ENCODE measurements around the gene NRXN3.

NRXN3 gene

DNA sequence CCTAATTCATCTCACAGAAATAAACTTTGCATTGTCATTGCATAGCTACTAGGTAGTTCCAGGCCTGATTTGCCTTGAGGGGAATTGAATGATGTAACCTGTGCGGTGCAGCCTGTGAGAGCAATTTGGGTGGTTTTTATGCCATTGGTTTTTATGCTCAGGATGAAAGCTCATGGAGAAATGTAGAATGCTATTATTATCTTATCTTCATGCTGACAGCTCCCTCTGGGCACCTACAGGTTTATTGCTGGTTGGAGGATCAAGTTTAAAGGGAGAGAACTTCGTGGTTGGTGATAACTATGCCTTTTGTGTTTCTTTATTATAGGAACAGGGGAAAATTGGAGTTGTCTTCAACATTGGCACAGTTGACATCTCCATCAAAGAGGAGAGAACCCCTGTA lies 1493.3 kb downstream of the NRXN3 start (continued):
- TF ChIP-seq ZNF830 (tag by site-specific recombination; IDR thresholded peaks at IDR 0.05; ENCODE audit: low read depth) (no peak), ZSCAN23 (tag by site-specific recombination; IDR thresholded peaks at IDR 0.05) (no peak), ZNF473 (tag by site-specific recombination; IDR thresholded peaks at IDR 0.05) (no peak), KLF8 (tag by site-specific recombination; IDR thresholded peaks at IDR 0.05) (no peak), ZNF133 (tag by site-specific recombination; IDR thresholded peaks at IDR 0.05) (no peak), ZNF544 (tag by site-specific recombination; IDR thresholded peaks at IDR 0.05) (no peak), ZNF629 (tag by site-specific recombination; IDR thresholded peaks at IDR 0.05) (no peak), ZNF677 (tag by site-specific recombination; IDR thresholded peaks at IDR 0.05) (no peak), ZNF223 (tag by site-specific recombination; IDR thresholded peaks at IDR 0.05) (no peak), HOXD13 (CRISPR knock-in tag; IDR thresholded peaks at IDR 0.05; ENCODE audit: borderline replicate concordance) (no peak), TCF7L2 (IDR thresholded peaks at IDR 0.05; ENCODE audit: borderline replicate concordance, low read depth, low read length) (peak; percentile 98), ZNF140 (tag by site-specific recombination; IDR thresholded peaks at IDR 0.05) (no peak), ZNF518A (tag by site-specific recombination; conservative IDR thresholded peaks at IDR 0.05; ENCODE audit: low read depth) (no peak), ZNF510 (tag by site-specific recombination; IDR thresholded peaks at IDR 0.05; ENCODE audit: insufficient replicate concordance) (no peak), MYNN (tag by site-specific recombination; IDR thresholded peaks at IDR 0.05; ENCODE audit: borderline replicate concordance) (no peak)
- TF ChIP-seq, protein P1, sequence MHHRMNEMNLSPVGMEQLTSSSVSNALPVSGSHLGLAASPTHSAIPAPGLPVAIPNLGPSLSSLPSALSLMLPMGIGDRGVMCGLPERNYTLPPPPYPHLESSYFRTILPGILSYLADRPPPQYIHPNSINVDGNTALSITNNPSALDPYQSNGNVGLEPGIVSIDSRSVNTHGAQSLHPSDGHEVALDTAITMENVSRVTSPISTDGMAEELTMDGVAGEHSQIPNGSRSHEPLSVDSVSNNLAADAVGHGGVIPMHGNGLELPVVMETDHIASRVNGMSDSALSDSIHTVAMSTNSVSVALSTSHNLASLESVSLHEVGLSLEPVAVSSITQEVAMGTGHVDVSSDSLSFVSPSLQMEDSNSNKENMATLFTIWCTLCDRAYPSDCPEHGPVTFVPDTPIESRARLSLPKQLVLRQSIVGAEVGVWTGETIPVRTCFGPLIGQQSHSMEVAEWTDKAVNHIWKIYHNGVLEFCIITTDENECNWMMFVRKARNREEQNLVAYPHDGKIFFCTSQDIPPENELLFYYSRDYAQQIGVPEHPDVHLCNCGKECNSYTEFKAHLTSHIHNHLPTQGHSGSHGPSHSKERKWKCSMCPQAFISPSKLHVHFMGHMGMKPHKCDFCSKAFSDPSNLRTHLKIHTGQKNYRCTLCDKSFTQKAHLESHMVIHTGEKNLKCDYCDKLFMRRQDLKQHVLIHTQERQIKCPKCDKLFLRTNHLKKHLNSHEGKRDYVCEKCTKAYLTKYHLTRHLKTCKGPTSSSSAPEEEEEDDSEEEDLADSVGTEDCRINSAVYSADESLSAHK (tag by site-specific recombination; IDR thresholded peaks at IDR 0.05), result peak; percentile 47
- TF ChIP-seq, protein P2, sequence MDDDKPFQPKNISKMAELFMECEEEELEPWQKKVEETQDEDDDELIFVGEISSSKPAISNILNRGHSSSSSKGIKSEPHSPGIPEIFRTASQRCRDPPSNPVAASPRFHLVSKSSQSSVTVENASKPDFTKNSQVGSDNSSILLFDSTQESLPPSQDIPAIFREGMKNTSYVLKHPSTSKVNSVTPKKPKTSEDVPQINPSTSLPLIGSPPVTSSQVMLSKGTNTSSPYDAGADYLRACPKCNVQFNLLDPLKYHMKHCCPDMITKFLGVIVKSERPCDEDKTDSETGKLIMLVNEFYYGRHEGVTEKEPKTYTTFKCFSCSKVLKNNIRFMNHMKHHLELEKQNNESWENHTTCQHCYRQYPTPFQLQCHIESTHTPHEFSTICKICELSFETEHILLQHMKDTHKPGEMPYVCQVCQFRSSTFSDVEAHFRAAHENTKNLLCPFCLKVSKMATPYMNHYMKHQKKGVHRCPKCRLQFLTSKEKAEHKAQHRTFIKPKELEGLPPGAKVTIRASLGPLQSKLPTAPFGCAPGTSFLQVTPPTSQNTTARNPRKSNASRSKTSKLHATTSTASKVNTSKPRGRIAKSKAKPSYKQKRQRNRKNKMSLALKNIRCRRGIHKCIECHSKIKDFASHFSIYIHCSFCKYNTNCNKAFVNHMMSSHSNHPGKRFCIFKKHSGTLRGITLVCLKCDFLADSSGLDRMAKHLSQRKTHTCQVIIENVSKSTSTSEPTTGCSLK (tag by site-specific recombination; IDR thresholded peaks at IDR 0.05), result no peak
- TF ChIP-seq, protein P3, sequence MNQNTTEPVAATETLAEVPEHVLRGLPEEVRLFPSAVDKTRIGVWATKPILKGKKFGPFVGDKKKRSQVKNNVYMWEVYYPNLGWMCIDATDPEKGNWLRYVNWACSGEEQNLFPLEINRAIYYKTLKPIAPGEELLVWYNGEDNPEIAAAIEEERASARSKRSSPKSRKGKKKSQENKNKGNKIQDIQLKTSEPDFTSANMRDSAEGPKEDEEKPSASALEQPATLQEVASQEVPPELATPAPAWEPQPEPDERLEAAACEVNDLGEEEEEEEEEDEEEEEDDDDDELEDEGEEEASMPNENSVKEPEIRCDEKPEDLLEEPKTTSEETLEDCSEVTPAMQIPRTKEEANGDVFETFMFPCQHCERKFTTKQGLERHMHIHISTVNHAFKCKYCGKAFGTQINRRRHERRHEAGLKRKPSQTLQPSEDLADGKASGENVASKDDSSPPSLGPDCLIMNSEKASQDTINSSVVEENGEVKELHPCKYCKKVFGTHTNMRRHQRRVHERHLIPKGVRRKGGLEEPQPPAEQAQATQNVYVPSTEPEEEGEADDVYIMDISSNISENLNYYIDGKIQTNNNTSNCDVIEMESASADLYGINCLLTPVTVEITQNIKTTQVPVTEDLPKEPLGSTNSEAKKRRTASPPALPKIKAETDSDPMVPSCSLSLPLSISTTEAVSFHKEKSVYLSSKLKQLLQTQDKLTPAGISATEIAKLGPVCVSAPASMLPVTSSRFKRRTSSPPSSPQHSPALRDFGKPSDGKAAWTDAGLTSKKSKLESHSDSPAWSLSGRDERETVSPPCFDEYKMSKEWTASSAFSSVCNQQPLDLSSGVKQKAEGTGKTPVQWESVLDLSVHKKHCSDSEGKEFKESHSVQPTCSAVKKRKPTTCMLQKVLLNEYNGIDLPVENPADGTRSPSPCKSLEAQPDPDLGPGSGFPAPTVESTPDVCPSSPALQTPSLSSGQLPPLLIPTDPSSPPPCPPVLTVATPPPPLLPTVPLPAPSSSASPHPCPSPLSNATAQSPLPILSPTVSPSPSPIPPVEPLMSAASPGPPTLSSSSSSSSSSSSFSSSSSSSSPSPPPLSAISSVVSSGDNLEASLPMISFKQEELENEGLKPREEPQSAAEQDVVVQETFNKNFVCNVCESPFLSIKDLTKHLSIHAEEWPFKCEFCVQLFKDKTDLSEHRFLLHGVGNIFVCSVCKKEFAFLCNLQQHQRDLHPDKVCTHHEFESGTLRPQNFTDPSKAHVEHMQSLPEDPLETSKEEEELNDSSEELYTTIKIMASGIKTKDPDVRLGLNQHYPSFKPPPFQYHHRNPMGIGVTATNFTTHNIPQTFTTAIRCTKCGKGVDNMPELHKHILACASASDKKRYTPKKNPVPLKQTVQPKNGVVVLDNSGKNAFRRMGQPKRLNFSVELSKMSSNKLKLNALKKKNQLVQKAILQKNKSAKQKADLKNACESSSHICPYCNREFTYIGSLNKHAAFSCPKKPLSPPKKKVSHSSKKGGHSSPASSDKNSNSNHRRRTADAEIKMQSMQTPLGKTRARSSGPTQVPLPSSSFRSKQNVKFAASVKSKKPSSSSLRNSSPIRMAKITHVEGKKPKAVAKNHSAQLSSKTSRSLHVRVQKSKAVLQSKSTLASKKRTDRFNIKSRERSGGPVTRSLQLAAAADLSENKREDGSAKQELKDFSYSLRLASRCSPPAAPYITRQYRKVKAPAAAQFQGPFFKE (tag by site-specific recombination; IDR thresholded peaks at IDR 0.05; ENCODE audit: borderline replicate concordance), result no peak
- TF ChIP-seq, protein P4, sequence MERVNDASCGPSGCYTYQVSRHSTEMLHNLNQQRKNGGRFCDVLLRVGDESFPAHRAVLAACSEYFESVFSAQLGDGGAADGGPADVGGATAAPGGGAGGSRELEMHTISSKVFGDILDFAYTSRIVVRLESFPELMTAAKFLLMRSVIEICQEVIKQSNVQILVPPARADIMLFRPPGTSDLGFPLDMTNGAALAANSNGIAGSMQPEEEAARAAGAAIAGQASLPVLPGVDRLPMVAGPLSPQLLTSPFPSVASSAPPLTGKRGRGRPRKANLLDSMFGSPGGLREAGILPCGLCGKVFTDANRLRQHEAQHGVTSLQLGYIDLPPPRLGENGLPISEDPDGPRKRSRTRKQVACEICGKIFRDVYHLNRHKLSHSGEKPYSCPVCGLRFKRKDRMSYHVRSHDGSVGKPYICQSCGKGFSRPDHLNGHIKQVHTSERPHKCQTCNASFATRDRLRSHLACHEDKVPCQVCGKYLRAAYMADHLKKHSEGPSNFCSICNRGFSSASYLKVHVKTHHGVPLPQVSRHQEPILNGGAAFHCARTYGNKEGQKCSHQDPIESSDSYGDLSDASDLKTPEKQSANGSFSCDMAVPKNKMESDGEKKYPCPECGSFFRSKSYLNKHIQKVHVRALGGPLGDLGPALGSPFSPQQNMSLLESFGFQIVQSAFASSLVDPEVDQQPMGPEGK (tag by site-specific recombination; IDR thresholded peaks at IDR 0.05), result no peak
- TF ChIP-seq, protein P5, sequence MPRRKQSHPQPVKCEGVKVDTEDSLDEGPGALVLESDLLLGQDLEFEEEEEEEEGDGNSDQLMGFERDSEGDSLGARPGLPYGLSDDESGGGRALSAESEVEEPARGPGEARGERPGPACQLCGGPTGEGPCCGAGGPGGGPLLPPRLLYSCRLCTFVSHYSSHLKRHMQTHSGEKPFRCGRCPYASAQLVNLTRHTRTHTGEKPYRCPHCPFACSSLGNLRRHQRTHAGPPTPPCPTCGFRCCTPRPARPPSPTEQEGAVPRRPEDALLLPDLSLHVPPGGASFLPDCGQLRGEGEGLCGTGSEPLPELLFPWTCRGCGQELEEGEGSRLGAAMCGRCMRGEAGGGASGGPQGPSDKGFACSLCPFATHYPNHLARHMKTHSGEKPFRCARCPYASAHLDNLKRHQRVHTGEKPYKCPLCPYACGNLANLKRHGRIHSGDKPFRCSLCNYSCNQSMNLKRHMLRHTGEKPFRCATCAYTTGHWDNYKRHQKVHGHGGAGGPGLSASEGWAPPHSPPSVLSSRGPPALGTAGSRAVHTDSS (tag by site-specific recombination; IDR thresholded peaks at IDR 0.05), result no peak
